Motor neuron (in vitro differentiated cells): ENCODE results near the gene CPVL. TPM values are rescaled to one million over a fixed set of nuclear protein-coding genes. Genes with fewer than 3 reads are reported as not detected.

Experiments used
- ATAC-seq, 8 experiments: fragments of 200-7000 bp; cut with Tn5 transposase; replicated peaks in 6 of 8; 2 replicates each; pipeline ENCODE4 v1.8.0; 2021; ENCODE audit warnings: mild to moderate bottlenecking in 8 of 8, moderate library complexity in 8 of 8
- H3K27ac ChIP-seq, 2 donors: fragments of 250-450 bp; sonication (Bioruptor Pico); 2 replicates each; pipeline ENCODE4 v1.9.0; 2021; ENCODE audit warnings: antibody characterized with exemption in 2 of 2, mild to moderate bottlenecking in 2 of 2, moderate library complexity in 1 of 2
- H3K4me1 ChIP-seq, 2 donors: fragments of 250-450 bp; sonication (Bioruptor Pico); replicated peaks in 1 of 2; 2 replicates each; pipeline ENCODE4 v1.6.1; 2021; ENCODE audit warnings: antibody characterized with exemption in 2 of 2, mild to moderate bottlenecking in 2 of 2, moderate library complexity in 1 of 2
- H3K4me3 ChIP-seq, 5 donors: fragments of 250-450 bp; sonication (Bioruptor Pico); 2 replicates each; pipeline ENCODE4 v1.9.0; 2021; ENCODE audit warnings: antibody characterized with exemption in 5 of 5, mild to moderate bottlenecking in 5 of 5, moderate library complexity in 4 of 5
- WGBS, 10 experiments: fragments of 450-650 bp; shearing (Covaris generic); methylation state at CpG; one replicate each; pipeline ENCODE4 v1.0.0; 2022; 5-methylcytosine and 5-hydroxymethylcytosine counted together
- in situ Hi-C, 9 experiments: fragments of 400-800 bp; cut with MboI; loops; one replicate each; pipeline ENCODE4 v1.15.0; 2021; ENCODE audit warnings: low sequenced_read_pairs in 9 of 9, low pct_unique_long_range_greater_than_20kb in 2 of 9; ENCODE audit not compliant: unreplicated experiment in 9 of 9
- total RNA-seq, 8 experiments: library from RNA; unstranded; fragments of 300-600 nt; gene quantifications; 2 replicates each; pipeline versions ENCODE4 v1.2.3 to v1.2.4, GENCODE V29; 2022

The CPVL gene
- total RNA-seq, 8 experiments from 2014 or later: 4.7 to 27.0 (median 6.8) TPM

DNA sequence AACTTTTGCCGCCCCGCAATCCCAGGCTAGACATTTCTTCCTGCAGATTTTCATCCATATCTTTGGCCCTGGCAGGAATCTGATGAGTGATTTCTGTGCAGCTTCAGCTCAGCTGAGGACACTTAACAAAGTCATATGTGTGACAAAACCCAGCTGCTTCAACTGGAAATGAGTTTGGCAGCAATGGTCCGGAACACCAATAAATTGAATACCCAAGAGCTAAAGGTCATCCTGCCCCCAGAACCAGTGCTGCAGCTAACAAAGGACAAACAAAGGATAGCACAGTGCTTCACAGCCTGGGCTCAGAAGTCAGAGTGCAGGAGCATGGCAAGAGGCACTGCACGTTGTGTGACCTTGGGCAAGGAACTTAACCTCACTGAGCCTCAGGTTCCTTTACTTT, 148.2 kb downstream of the CPVL start:
- Histone ChIP-seq H3K27ac (no peak overlapping the region), H3K4me1 (peaks cover 37 to 49% of the 10 kb centered on the region in 2 donors), H3K4me3 (no peak overlapping the region)
- ATAC-seq: peak in 3 of 8 experiments; percentile 35 to 48 (median 43)
- in situ Hi-C loops: no loop called here
- WGBS, 10 experiments: 19 to 82% (median 44%) methylated on average over 2 to 4 of the region's 4 CpGs; no CpG with 5 or more reads in 3 of the 10 experiments

DNA sequence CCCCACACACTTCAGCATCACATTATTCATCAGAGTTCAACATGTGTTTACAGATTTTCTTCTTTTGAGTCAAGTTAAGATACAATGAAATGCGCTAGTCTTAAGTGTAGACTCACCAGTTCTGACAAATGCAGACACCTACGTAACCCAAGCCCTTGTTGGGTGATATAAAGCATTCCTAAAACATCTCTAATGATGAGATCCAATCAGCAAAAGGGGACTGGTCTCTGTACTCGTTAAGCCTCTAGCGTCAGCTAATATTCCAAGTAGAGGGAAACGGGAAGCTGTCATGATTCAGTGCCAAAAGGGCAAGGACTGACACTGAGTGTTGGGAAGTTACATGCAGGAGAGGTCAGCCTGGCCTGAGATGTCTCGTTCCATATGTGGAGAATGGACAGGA, 149.5 kb downstream of the CPVL start:
- ATAC-seq: peak in 1 of 8 experiments; percentile 15
- WGBS, 10 experiments: 50 to 90% (median 81%) methylated on average over 1 to 6 of the region's 6 CpGs; no CpG with 5 or more reads in 1 of the 10 experiments
- H3K4me1 ChIP-seq: peaks cover 35 to 49% of the 10 kb centered on the region in 2 donors
- in situ Hi-C loops: no loop called here
- no peak overlapping the region for H3K27ac ChIP-seq
- H3K4me3 ChIP-seq: no peak overlapping the region

DNA sequence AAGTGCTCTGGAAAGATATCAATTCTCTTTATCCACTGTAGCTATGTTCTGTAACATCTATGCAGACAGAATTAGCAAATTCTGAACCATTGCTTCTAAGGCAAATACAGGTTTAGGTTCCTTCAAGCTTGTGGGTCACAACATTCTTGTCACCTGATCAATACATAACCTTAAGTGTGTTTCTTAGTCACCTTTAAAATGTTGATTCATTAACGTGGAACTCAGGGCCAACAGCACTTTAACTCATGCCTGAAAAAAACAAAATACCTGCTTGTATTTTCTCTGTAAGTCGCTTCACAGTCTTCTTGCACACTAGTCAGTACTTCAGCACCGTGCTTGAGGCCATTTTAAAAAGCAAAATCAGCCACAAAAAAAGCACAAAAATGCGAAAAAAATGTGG, 153.0 kb downstream of the CPVL start:
- no peak overlapping the region for H3K27ac ChIP-seq
- WGBS, 10 experiments: 66 to 100% (median 89%) methylated on average over 1 to 4 of the region's 4 CpGs; no CpG with 5 or more reads in 2 of the 10 experiments
- peaks cover 15 to 29% of the 10 kb centered on the region in 2 donors for H3K4me1 ChIP-seq
- ATAC-seq: no peak
- no peak overlapping the region for H3K4me3 ChIP-seq
- in situ Hi-C loops: no loop called here

DNA sequence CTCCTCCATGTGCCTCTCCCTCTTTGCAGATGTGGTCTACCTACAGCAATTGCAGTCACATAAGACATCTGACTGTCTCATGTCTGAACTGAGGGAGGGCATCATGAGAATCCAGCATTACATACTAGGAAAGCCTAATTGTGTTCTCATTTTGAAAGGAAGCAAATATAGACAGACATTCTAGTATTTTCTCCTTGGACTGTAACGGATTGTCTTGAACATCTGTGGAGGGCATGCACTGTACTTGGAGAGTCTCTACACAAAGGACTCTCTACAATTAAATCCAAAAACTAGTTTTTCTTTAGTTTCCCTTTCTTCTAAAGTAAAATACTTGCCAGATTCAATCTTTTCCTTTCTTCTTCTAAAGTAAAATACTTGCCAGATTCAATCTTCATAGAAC, 153.5 kb downstream of the CPVL start:
- H3K27ac ChIP-seq: no peak overlapping the region
- H3K4me3 ChIP-seq: no peak overlapping the region
- in situ Hi-C loops: no loop called here
- 0 to 100% (median 92%) methylated on average over 1 of the region's 1 CpG; no CpG with 5 or more reads in 5 of the 10 experiments for WGBS, 10 experiments
- ATAC-seq: no peak
- peaks cover 9 to 24% of the 10 kb centered on the region in 2 donors for H3K4me1 ChIP-seq

DNA sequence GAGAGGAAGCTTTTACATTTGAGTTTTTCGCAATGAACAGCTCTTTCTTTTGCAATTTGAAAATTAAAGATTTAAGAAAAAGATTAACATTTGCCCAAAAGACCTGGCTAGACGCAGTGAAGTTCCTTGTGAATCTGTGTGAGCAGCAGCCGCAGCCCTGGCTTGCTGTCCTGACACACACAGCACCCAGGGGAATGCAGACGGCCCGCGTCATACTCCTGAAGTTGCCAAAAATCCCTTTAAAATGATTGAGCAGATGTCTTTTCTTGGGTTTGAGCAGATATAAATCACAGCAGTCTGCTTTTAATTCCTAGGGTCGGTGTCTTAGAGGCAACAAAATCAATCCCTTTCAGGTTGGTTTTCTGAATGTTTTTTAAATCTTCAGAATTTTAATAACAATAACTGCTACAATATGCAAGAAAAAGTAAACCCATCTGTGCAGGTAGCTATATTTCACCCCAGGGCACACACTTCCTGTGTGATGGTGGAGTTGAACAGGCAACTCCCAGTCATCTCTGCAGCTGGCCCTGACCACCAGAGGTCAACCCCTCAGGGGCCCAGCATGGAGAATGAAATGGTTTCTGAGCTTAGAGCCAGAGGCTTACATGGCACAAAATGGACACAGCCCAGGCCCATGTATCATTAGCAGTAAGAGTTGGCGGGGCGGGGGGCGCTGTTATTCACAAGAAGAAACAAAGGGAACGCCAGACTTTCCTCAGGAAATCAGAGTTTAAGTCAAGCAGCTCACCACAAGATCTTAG, 156.0 kb downstream of the CPVL start:
- in situ Hi-C loops: no loop called here
- Histone ChIP-seq H3K4me1 (peaks cover 21 to 22% of the 10 kb centered on the region in 2 donors), H3K27ac (no peak overlapping the region), H3K4me3 (no peak overlapping the region)
- peak in 4 of 8 experiments; percentile 32 to 46 (median 38) for ATAC-seq
- 13 to 95% (median 82%) methylated on average over 1 to 10 of the region's 11 CpGs; no CpG with 5 or more reads in 2 of the 10 experiments for whole genome bisulfite sequencing, 10 experiments

DNA sequence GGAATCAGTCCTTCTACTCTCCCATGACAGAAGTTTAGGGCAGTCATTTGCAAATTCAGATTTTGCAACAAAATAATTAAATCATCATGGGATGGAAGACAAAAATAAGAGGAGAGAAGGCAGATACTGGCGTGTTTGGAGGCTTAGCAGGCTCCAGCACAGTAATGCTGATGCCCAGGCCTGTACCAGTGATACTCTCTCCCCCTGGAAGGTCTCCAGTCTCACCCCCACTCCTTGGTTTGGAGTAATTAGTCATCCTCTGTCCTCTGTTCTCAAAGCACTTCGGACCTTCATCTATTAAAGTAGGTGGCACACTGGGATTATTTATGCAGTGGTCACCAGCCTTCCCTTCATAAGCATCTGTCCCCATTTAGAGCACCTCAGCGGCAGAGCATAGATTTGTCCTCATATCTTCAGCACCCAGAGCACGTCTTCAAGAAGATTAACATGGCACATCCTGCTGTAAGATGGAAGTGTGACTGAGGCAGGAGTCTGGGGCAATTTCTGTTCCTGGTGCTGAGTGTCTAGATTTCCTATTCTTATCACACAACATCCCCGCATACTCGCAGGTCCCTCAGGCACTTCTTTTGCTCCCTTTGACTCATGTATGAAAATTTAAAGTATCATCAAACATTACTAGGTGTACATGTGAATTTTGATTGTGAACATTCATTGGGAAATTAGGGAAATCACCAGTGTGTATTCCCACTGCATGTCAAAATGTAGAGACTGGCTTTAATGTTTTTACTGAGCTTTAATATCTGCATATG, 156.9 kb downstream of the CPVL start:
- Histone ChIP-seq H3K27ac (no peak overlapping the region), H3K4me1 (peaks cover 27 to 29% of the 10 kb centered on the region in 2 donors), H3K4me3 (no peak overlapping the region)
- ATAC-seq: no peak
- in situ Hi-C loops: no loop called here
- 25 to 100% (median 83%) methylated on average over 1 to 6 of the region's 6 CpGs; no CpG with 5 or more reads in 2 of the 10 experiments for WGBS, 10 experiments

DNA sequence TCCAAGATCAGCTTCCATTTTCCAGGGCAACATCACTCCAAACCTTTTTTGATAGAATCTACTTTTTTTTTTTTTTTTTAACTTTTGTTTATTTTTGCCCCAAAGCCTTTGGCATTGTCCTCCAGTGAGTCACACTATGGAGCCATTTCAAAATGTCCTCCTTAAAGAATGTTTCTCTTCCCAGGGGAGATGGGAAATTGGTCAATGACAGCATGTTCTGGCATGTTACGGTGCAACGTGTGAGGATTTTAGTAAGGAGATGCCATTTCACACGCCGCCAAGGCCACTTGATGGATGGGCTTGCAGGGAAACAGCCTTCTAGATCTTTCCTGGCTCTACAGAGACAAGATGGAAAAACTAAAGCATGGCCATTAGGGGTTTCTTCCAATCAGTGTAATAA, 157.5 kb downstream of the CPVL start:
- Histone ChIP-seq H3K4me1 (peaks cover 28 to 32% of the 10 kb centered on the region in 2 donors), H3K27ac (no peak overlapping the region), H3K4me3 (no peak overlapping the region)
- in situ Hi-C loops: no loop called here
- ATAC-seq: peak in 2 of 8 experiments; percentile 29 to 49
- 10 to 97% (median 81%) methylated on average over 2 to 4 of the region's 4 CpGs for WGBS, 10 experiments

DNA sequence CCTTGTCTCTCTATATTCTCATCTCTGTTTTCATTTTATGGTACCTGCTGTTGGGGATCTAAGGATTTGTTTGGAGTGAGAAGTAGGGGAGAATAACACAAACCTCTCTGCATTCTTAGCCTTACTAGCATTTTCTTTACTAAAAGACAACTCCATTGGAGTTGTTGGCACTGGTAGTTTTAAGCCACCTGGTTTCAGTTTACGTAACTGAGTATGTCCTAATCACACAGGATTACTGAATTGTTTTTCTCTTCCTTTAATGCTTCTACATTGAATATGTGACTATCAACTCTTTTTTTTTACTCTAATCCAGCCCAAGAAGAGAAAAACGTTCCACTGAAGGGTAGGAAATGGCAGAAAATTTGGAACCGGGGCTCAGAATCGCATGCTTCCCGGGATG, 158.2 kb downstream of the CPVL start:
- in situ Hi-C loops: no loop called here
- no peak for ATAC-seq
- Histone ChIP-seq H3K4me3 (no peak overlapping the region), H3K4me1 (peaks cover 28 to 32% of the 10 kb centered on the region in 2 donors), H3K27ac (no peak overlapping the region)
- 41 to 88% (median 80%) methylated on average over 2 to 5 of the region's 5 CpGs; no CpG with 5 or more reads in 1 of the 10 experiments for WGBS, 10 experiments

DNA sequence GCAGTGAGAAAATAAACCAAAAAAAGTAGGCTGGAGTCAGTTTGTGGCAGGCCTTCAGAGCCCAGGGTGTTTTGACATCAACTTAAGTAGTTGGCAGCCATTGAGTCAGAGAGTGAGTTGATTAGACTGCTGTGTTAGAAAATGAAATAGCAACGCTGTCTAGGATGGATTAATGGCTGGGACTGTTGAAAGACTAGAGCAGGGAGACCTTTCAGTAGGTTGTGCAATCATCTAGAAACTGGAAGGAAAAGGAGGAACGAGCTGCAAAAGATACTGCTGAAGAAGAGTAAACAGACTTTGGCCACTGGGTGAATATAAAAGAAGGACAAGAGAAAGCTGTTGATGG, 159.6 kb downstream of the CPVL start:
- Histone ChIP-seq H3K4me1 (peaks cover 28 to 32% of the 10 kb centered on the region in 2 donors), H3K27ac (no peak overlapping the region), H3K4me3 (no peak overlapping the region)
- ATAC-seq: peak in 7 of 8 experiments; percentile 13 to 65 (median 27)
- WGBS, 10 experiments: 0 to 64% (median 44%) methylated on average over 1 to 2 of the region's 2 CpGs; no CpG with 5 or more reads in 1 of the 10 experiments
- in situ Hi-C loops: no loop called here

DNA sequence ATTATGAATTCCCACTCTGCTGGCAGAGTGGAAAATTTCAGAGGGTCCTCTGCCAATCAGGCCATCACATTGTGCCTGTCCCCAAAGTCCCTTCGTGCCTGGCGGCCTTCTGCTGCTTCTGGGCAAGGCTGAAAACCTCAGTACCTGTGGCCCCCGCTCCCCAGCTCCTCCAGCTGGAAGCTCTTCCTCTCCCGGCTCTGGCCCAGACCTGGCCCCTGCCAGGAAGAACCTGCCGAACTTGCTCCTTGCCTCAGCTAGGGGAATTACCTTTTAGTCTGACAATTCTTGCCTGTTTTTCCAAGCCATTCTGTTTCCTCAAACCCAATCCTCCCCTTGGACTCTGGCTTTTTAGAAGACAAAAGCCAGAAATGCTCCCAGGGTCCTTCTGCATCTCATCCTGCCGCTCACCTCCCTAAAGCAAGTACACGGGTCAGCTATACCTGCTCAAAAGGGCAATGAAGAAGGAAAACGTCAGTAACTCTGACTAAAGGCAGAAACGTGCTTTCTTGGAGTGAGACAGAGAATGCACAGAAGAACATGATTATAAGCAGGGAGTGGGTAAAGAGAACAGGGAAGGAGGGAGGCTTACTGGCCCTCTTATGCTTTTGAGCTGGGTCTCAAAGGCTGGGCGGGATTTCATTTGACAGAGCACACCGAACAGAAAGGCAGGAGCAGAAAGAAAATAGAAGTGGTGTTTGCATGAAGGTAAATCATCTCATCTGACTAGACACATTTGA, 160.1 kb downstream of the CPVL start:
- Histone ChIP-seq H3K27ac (no peak overlapping the region), H3K4me1 (peaks cover 28 to 32% of the 10 kb centered on the region in 2 donors), H3K4me3 (no peak overlapping the region)
- ATAC-seq: peak in 4 of 8 experiments; percentile 6 to 41 (median 21)
- 48 to 100% (median 75%) methylated on average over 2 to 7 of the region's 11 CpGs; no CpG with 5 or more reads in 1 of the 10 experiments for WGBS, 10 experiments
- in situ Hi-C loops: no loop called here

DNA sequence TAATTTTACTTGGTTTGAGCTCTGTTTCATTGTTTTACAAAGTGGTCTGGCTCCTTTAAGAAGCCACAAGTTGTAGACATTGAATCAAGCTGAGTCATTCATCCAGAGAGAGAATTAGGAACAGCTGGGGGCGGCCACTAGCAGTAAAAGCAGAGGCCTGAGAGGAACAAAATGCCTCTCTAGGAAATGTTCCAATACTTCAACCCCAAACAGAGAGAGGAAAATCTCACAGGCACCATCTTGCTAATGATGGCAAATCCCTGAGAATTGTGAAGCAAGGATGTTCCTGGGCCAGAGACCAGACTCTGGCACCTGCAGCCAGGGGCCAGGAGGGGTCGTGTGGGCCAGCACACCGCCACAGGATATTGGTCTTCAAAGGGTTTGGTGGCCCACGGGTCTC, 161.7 kb downstream of the CPVL start:
- peak in 7 of 8 experiments; percentile 53 to 83 (median 61) for ATAC-seq
- in situ Hi-C loops: no loop called here

DNA sequence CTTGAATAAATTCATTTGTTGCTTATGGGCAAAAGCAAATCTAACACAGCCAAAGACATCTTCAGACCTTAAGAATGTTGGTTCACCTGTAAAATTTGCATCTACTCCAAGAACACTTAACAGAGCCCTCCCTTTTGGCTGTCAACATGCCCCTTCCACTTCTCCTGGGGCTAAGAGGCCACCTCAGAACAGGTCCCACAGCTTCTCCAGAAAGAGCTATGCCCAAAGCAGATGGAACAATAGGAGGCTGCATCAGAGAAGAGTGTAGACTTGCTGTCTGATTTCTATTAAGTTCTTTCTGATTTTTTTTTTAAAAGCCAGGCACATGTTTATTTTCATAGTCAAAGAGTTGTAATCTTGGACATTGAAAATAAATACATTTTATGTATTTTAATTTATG, 162.1 kb downstream of the CPVL start:
- ATAC-seq: no peak
- Histone ChIP-seq H3K4me1 (peaks cover 22 to 27% of the 10 kb centered on the region in 2 donors), H3K27ac (no peak overlapping the region), H3K4me3 (no peak overlapping the region)
- in situ Hi-C loops: no loop called here

More for the DNA sequence above, 161.7 kb downstream of the CPVL start:
- peaks cover 22 to 27% of the 10 kb centered on the region in 2 donors for H3K4me1 ChIP-seq
- H3K27ac ChIP-seq: no peak overlapping the region
- H3K4me3 ChIP-seq: no peak overlapping the region
- 0 to 60% (median 28%) methylated on average over 1 to 4 of the region's 4 CpGs; no CpG with 5 or more reads in 2 of the 10 experiments for WGBS, 10 experiments
